ENCODE data around the gene TMEM181. TPM values are rescaled to one million over a fixed set of nuclear protein-coding genes. Genes with fewer than 3 reads are reported as not detected.

The TMEM181 gene
- total and polyA plus RNA-seq, 2 of the 13 experiments (the other 11 are each of a cell fraction or from before 2014, with no cell fraction given): 59.1 to 108 TPM

DNA sequence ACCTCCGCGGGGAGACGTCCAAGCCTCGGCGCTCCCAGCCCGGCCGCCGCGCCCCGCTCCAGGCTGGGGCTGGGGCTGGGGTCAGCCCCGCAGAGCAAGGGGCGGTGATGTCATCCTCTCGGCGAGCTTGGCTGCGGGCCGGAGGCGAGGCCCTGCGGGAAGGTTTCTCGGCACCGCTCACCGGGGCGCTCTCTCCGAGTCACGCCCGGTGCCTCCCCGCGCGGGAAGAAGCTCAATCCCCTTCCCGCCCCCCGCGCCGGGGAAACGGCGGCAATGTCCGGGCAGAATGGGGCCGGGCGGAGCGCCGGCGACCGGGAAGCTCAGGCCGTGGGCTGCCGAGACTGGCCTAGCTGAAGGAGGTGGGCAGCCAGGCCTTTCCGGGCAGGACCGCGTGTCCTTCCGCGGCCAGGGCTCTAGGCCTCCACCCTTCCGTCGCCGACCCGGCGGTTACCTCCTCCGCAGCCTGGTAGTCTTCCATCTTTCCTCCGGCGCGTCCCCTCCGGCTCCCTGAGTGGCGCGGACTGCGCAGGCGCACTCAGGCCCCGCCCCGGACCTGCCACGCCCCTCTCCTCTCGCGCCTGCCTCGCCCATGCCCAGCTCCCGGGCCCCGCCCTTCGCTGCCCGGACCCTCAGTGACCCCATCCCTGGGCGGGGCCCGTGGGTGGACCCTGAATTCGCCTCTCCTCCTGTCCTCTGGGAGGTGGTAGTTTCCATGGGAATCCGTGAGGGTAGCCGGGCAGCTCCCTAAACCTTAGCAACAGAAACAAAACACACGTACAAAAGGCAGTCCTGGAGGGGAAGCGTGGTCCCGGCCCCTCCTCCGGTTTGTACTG is 84.6 kb downstream of the TMEM181 start, which contains the start of gene DYNLT1 (continued):
- TF ChIP-seq FOSL2 (CRISPR knock-in tag; IDR thresholded peaks at IDR 0.05) (no peak; the same call in 1 of the 2 replicates), RNF219 (CRISPR knock-in tag; IDR thresholded peaks at IDR 0.05) (no peak), ZNF883 (CRISPR knock-in tag; IDR thresholded peaks at IDR 0.05; ENCODE audit: not compliant biosample characterization) (peak; percentile 88), DRAP1 (CRISPR knock-in tag; IDR thresholded peaks at IDR 0.05) (peak; percentile 67), ZSCAN25 (CRISPR knock-in tag; IDR thresholded peaks at IDR 0.05) (peak; percentile 77; the same call in 1 of the 2 replicates), ZNF101 (CRISPR knock-in tag; IDR thresholded peaks at IDR 0.05; ENCODE audit: borderline replicate concordance, low read depth) (no peak), ZNF570 (CRISPR knock-in tag; IDR thresholded peaks at IDR 0.05; ENCODE audit: borderline replicate concordance) (no peak), RBFOX2 (IDR thresholded peaks at IDR 0.05; ENCODE audit: low read depth, low read length) (peak; percentile 97)
- TF ChIP-seq, protein P1, sequence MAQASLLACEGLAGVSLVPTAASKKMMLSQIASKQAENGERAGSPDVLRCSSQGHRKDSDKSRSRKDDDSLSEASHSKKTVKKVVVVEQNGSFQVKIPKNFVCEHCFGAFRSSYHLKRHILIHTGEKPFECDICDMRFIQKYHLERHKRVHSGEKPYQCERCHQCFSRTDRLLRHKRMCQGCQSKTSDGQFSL (CRISPR knock-in tag; IDR thresholded peaks at IDR 0.05): 0 out of 2 replicates have a peak, but pooled peaks have one; percentile 57
- TF ChIP-seq, protein P2, sequence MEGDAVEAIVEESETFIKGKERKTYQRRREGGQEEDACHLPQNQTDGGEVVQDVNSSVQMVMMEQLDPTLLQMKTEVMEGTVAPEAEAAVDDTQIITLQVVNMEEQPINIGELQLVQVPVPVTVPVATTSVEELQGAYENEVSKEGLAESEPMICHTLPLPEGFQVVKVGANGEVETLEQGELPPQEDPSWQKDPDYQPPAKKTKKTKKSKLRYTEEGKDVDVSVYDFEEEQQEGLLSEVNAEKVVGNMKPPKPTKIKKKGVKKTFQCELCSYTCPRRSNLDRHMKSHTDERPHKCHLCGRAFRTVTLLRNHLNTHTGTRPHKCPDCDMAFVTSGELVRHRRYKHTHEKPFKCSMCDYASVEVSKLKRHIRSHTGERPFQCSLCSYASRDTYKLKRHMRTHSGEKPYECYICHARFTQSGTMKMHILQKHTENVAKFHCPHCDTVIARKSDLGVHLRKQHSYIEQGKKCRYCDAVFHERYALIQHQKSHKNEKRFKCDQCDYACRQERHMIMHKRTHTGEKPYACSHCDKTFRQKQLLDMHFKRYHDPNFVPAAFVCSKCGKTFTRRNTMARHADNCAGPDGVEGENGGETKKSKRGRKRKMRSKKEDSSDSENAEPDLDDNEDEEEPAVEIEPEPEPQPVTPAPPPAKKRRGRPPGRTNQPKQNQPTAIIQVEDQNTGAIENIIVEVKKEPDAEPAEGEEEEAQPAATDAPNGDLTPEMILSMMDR (CRISPR knock-in tag; IDR thresholded peaks at IDR 0.05): peak; percentile 42; the same call in 1 of the 2 replicates
- TF ChIP-seq, protein P3, sequence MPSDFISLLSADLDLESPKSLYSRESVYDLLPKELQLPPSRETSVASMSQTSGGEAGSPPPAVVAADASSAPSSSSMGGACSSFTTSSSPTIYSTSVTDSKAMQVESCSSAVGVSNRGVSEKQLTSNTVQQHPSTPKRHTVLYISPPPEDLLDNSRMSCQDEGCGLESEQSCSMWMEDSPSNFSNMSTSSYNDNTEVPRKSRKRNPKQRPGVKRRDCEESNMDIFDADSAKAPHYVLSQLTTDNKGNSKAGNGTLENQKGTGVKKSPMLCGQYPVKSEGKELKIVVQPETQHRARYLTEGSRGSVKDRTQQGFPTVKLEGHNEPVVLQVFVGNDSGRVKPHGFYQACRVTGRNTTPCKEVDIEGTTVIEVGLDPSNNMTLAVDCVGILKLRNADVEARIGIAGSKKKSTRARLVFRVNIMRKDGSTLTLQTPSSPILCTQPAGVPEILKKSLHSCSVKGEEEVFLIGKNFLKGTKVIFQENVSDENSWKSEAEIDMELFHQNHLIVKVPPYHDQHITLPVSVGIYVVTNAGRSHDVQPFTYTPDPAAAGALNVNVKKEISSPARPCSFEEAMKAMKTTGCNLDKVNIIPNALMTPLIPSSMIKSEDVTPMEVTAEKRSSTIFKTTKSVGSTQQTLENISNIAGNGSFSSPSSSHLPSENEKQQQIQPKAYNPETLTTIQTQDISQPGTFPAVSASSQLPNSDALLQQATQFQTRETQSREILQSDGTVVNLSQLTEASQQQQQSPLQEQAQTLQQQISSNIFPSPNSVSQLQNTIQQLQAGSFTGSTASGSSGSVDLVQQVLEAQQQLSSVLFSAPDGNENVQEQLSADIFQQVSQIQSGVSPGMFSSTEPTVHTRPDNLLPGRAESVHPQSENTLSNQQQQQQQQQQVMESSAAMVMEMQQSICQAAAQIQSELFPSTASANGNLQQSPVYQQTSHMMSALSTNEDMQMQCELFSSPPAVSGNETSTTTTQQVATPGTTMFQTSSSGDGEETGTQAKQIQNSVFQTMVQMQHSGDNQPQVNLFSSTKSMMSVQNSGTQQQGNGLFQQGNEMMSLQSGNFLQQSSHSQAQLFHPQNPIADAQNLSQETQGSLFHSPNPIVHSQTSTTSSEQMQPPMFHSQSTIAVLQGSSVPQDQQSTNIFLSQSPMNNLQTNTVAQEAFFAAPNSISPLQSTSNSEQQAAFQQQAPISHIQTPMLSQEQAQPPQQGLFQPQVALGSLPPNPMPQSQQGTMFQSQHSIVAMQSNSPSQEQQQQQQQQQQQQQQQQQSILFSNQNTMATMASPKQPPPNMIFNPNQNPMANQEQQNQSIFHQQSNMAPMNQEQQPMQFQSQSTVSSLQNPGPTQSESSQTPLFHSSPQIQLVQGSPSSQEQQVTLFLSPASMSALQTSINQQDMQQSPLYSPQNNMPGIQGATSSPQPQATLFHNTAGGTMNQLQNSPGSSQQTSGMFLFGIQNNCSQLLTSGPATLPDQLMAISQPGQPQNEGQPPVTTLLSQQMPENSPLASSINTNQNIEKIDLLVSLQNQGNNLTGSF (CRISPR knock-in tag; IDR thresholded peaks at IDR 0.05): 0 out of 2 replicates have a peak, but pooled peaks have one; percentile 72

Measured in HepG2 (cell line).